Activated CD8-positive, alpha-beta T cell treated with anti-CD3 and anti-CD28 coated beads for 36 hours (primary cell): Measurements from ENCODE around the gene SDCBP2. TPM values are rescaled to one million over a fixed set of nuclear protein-coding genes. Genes with fewer than 3 reads are reported as not detected.

Experiments
- ATAC-seq: fragments of 200-7000 bp; cut with Tn5 transposase; one replicate; pipeline ENCODE4 v1.10.0; 2021; ENCODE audit warnings: mild to moderate bottlenecking, moderate library complexity
- CTCF ChIA-PET: fragments of 350-600 bp; sonication (Branson Sonifier 250); formaldehyde crosslinking; loops from one replicate; lab custom pipeline; 2021; ENCODE audit warnings: antibody characterized with exemption; lab: Charles Lee
- POLR2A ChIA-PET: fragments of 350-600 bp; sonication (Branson Sonifier 250); formaldehyde crosslinking; loops from one replicate; lab custom pipeline; 2021; ENCODE audit warnings: antibody characterized with exemption; lab: Charles Lee
- DNase-seq: peaks from one replicate; pipeline ENCODE4 v3.0.0-alpha.2; 2020
- H3K27ac Mint-ChIP-seq: one replicate; pipeline ENCODE4 v1.8.0; 2021; ENCODE audit warnings: mild to moderate bottlenecking, mixed read lengths
- H3K27me3 Mint-ChIP-seq: one replicate; pipeline ENCODE4 v1.8.0; 2021; ENCODE audit warnings: mixed read lengths
- H3K36me3 Mint-ChIP-seq: one replicate; pipeline ENCODE4 v1.8.0; 2021; ENCODE audit warnings: low read depth, mixed read lengths
- H3K4me1 Mint-ChIP-seq: one replicate; pipeline ENCODE4 v1.8.0; 2021; ENCODE audit warnings: low read depth, mixed read lengths
- H3K4me3 Mint-ChIP-seq: one replicate; pipeline ENCODE4 v1.8.0; 2021; ENCODE audit warnings: mild to moderate bottlenecking, moderate library complexity, mixed read lengths
- H3K9me3 Mint-ChIP-seq: one replicate; pipeline ENCODE4 v1.8.0; 2021; ENCODE audit warnings: mixed read lengths
- CTCF ChIP-seq: fragments of 200-600 bp; IDR thresholded peaks from one replicate; pipeline ENCODE4 v1.8.0; 2022; ENCODE audit warnings: antibody characterized with exemption, mild to moderate bottlenecking
- intact Hi-C: fragments of 100-400 bp; cut with micrococcal nuclease; formaldehyde crosslinking; loops from one replicate; pipeline ENCODE4 v1.10.0; 2022
- total RNA-seq, 2 experiments: library from RNA; stranded (reverse); gene quantifications; one replicate each; pipeline ENCODE4 v1.2.3, GENCODE V29; 2021

Gene SDCBP2
- total RNA-seq, 2 experiments from 2014 or later = 3.0 to 3.7 TPM

GRCh38 chr20:1272368-1273100, 56.4 kb downstream of the SDCBP2 start:
- TF ChIP-seq CTCF = no peak
- Mint-ChIP-seq H3K4me1 (peaks cover 34% of the 10 kb centered on the region), H3K36me3 (no peaks in the 10 kb centered on the region), H3K27me3 (no peaks in the 10 kb centered on the region), H3K4me3 (no peak overlapping the region), H3K9me3 (no peaks in the 10 kb centered on the region), H3K27ac (no peak overlapping the region)
- intact Hi-C loops = no loop called here
- ATAC-seq (no peak), DNase-seq (no peak)
- ChIA-PET CTCF (interaction anchor here (1.0 to 1.8 kb wide), 2 partner anchors 9 to 45 kb away, joined by 3 to 4 read pairs; no protein-coding TSS in a partner anchor), POLR2A (interaction anchor here (1.4 to 1.6 kb wide), 2 partner anchors 14 to 85 kb away, joined by 3 to 7 read pairs; no protein-coding TSS in a partner anchor)

DNA sequence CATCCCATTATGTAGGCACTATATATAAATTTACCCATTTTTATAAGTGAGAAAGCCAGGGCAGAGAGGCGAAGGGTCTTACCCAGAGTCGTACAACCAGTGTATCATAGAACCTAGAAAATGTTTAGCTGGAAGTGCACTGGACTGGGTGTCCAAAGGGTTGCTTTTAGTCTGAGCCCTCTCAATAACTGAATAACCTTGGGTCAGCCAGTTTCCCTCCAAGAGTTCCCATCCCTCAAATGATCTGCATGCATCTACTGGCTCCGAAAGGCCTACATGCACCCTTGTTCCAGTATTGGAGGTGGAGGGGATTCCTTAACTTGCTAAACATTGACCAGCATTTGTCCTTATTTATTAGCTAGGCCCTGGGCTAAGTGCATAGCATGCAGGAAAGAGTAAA, 59.1 kb downstream of the SDCBP2 start:
- ChIA-PET POLR2A (interaction anchor here (0.8 to 1.2 kb wide), 5 partner anchors 11 to 31 kb away, joined by 3 read pairs; no protein-coding TSS in a partner anchor), CTCF (interaction anchor here (0.8 kb wide), 1 partner anchor 161 kb away, joined by 3 read pairs; no protein-coding TSS in a partner anchor)
- Mint-ChIP-seq H3K27ac (no peak overlapping the region), H3K4me3 (no peak overlapping the region), H3K36me3 (no peaks in the 10 kb centered on the region), H3K27me3 (no peaks in the 10 kb centered on the region), H3K9me3 (no peaks in the 10 kb centered on the region), H3K4me1 (peaks cover 48% of the 10 kb centered on the region)
- intact Hi-C loops = no loop called here
- TF ChIP-seq CTCF = no peak
- no peak for ATAC-seq
- DNase-seq = no peak

DNA sequence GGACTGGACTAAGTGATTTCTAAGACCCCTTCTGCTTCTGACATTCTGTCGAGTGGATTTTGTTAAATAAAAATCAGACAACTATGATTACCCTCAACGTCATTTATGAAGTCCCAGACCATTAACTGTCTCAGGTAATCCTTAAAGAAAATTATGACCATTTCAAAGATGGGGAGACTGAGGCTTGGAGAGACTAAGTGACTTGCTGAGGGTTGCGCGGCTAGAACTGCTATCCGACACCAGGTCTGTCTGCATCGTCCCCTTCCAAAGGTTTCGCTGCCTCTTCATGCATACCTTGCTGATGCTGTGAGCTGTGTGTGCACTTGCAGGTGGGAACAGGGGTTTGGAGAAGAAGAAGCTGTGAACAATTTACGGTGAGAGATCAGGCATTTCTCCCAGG, 59.7 kb downstream of the SDCBP2 start:
- TF ChIP-seq CTCF = no peak
- H3K27ac Mint-ChIP-seq = no peak overlapping the region
- H3K4me1 Mint-ChIP-seq = peaks cover 52% of the 10 kb centered on the region
- no peaks in the 10 kb centered on the region for H3K27me3 Mint-ChIP-seq
- ATAC-seq (no peak), DNase-seq (no peak)
- ChIA-PET POLR2A (interaction anchor here (1.2 kb wide), 1 partner anchor 21 kb away, joined by 3 read pairs; no protein-coding TSS in a partner anchor), CTCF (no interaction called here)
- intact Hi-C loops = no loop called here
- no peaks in the 10 kb centered on the region for H3K36me3 Mint-ChIP-seq
- no peaks in the 10 kb centered on the region for H3K9me3 Mint-ChIP-seq
- no peak overlapping the region for H3K4me3 Mint-ChIP-seq

DNA sequence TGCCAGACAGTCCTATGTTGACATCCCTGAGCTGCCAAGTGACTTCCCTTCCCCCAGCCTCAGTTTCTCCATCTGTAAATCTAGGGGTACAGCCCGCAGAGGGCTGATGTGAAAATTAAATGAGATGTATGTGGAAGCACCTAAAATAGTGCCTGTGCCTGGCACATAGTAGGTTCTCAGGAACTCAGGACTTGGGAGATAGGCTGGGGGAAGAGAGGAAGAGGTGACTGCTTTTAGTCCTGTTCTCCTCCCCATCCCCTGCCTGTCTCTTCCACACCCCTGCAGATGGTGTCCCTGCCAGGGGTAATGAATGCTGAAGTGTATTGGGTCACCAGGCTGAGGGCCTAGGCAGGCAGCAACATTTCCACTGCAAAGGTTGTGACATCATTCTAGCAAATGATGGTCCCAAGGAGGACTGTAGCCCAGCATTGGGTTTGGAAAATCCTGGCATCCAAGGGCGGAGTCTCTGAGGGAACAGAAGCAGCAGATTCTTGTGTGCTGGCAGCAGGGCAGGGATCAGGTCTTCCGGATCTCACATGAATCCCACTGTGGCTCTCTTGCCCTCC, 61.0 kb downstream of the SDCBP2 start:
- Mint-ChIP-seq H3K4me3 (no peak overlapping the region), H3K27me3 (no peaks in the 10 kb centered on the region), H3K27ac (peak overlapping the region; percentile 27), H3K9me3 (peaks cover 6% of the 10 kb centered on the region), H3K36me3 (peaks cover 3% of the 10 kb centered on the region), H3K4me1 (peaks cover 54% of the 10 kb centered on the region)
- ATAC-seq = no peak
- intact Hi-C loops = no loop called here
- POLR2A ChIA-PET = no interaction called here
- TF ChIP-seq CTCF = no peak
- CTCF ChIA-PET = interaction anchor here (2.1 to 2.4 kb wide), 2 partner anchors 8 to 14 kb away, joined by 5 to 9 read pairs; no protein-coding TSS in a partner anchor
- DNase-seq = no peak

DNA sequence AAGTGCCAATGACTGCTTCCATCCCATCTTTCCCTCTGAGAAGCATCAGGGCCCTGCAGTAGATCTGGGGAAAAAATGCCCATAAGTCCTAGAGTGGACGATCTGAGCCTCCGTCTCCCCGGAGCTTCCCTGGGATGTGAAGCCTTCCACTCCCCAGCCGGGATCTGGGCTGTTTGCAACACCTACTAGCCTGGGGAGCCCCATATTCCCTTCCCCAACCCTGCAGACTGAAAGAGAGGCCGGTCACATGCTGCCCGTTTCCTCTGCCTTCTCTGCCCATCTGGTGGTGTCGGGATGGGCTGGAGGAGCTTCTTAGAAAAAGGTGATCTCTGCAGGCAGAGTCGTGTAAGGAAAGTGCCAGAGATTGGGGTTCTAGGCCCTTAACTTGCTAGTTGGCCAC, 61.8 kb downstream of the SDCBP2 start:
- POLR2A ChIA-PET = interaction anchor here (0.5 to 3.1 kb wide), 5 partner anchors 9 to 279 kb away, joined by 3 to 15 read pairs (median 3); no protein-coding TSS in a partner anchor
- Mint-ChIP-seq H3K4me3 (peak overlapping the region; percentile 79), H3K27me3 (no peaks in the 10 kb centered on the region), H3K9me3 (peaks cover 11% of the 10 kb centered on the region), H3K4me1 (peaks cover 48% of the 10 kb centered on the region), H3K36me3 (peaks cover 6% of the 10 kb centered on the region), H3K27ac (no peak overlapping the region)
- intact Hi-C loops = no loop called here
- no peak for ATAC-seq
- TF ChIP-seq CTCF = no peak
- DNase-seq = no peak
- CTCF ChIA-PET = interaction anchor here (2.1 to 2.6 kb wide), 3 partner anchors 9 to 15 kb away, joined by 5 to 9 read pairs (median 9); no protein-coding TSS in a partner anchor
